Hematopoietic multipotent progenitor cell treated with erythropoietin and hydrocortisone succinate and interleukin-3 and kit ligand, for 17 days (in vitro differentiated cells): ENCODE results near the gene IL12A.

Experiments
- DNase-seq: peaks from one replicate; pipeline ENCODE4 v3.0.0-alpha.2; 2015; ENCODE audit warnings: low spot score

IL12A gene

GRCh38 chr3:159989973-159990846 lies 1.6 kb downstream of the IL12A start:
- DNase-seq = no peak

- DNase-seq = no peak
These were observed 3.0 kb downstream of the IL12A start for GRCh38 chr3:159991591-159991990.

- DNase-seq = no peak
These were observed 4.0 kb downstream of the IL12A start for GRCh38 chr3:159992589-159992988.

GRCh38 chr3:159994182-159994581 lies 5.5 kb downstream of the IL12A start:
- DNase-seq = no peak

GRCh38 chr3:159995091-159995490 lies 6.5 kb downstream of the IL12A start:
- no peak for DNase-seq

- DNase-seq = no peak
These were observed 7.4 kb downstream of the IL12A start for GRCh38 chr3:159996018-159996417.

GRCh38 chr3:159996959-159997358 lies 8.3 kb downstream of the IL12A start:
- no peak for DNase-seq

- no peak for DNase-seq
These were observed 12.6 kb downstream of the IL12A start for GRCh38 chr3:160001148-160001760.

GRCh38 chr3:160001850-160002623 lies 13.4 kb downstream of the IL12A start:
- no peak for DNase-seq

GRCh38 chr3:160003520-160004128 lies 15.0 kb downstream of the IL12A start:
- no peak for DNase-seq

- no peak for DNase-seq
These were observed 16.4 kb downstream of the IL12A start for GRCh38 chr3:160005004-160005403.

GRCh38 chr3:160006282-160007163 lies 17.9 kb downstream of the IL12A start:
- DNase-seq = no peak

- DNase-seq = no peak
These were observed 20.3 kb downstream of the IL12A start for GRCh38 chr3:160008961-160009360.

GRCh38 chr3:160009525-160009924 lies 20.9 kb downstream of the IL12A start:
- no peak for DNase-seq

GRCh38 chr3:160010578-160010977 lies 21.9 kb downstream of the IL12A start:
- DNase-seq = no peak

- no peak for DNase-seq
These were observed 23.5 kb downstream of the IL12A start for GRCh38 chr3:160012108-160012507.

- no peak for DNase-seq
These were observed 28.3 kb downstream of the IL12A start for GRCh38 chr3:160016972-160017371.

- no peak for DNase-seq
These were observed 30.3 kb downstream of the IL12A start for GRCh38 chr3:160018959-160019358.

GRCh38 chr3:160020057-160020711 lies 31.5 kb downstream of the IL12A start:
- no peak for DNase-seq

GRCh38 chr3:160022068-160022467 lies 33.4 kb downstream of the IL12A start:
- DNase-seq = no peak

GRCh38 chr3:160023476-160023875 lies 34.8 kb downstream of the IL12A start:
- no peak for DNase-seq
